ENCODE measurements around the gene GALNT16. TPM values are rescaled to one million over a fixed set of nuclear protein-coding genes. Genes with fewer than 3 reads are reported as not detected.

Gene GALNT16
- total and polyA plus RNA-seq, 3 donors from 2014 or later: 5.6 to 11.1 (median 6.3) TPM

GRCh38 chr14:69313176-69313575 is 53.2 kb downstream of the GALNT16 start:
- TF ChIP-seq POLR2A (IDR thresholded peaks at IDR 0.05): no peak
- 73 to 94% methylated on average over 4 to 6 of the region's 6 CpGs for WGBS, 2 donors
- no peak overlapping the region for H3K4me3 ChIP-seq
- no peaks in the 10 kb centered on the region for H3K36me3 ChIP-seq (ENCODE audit: low read depth, missing control alignments)
- peaks cover 8% of the 10 kb centered on the region for H3K4me1 ChIP-seq
- no peak overlapping the region for H3K27ac ChIP-seq
- intact Hi-C loops (cut with DNase I; ENCODE audit: low total_unique reads): no loop called here
- H3K27me3 ChIP-seq: no peaks in the 10 kb centered on the region
- no peaks in the 10 kb centered on the region for H3K9me3 ChIP-seq
- no peak for DNase-seq

DNA sequence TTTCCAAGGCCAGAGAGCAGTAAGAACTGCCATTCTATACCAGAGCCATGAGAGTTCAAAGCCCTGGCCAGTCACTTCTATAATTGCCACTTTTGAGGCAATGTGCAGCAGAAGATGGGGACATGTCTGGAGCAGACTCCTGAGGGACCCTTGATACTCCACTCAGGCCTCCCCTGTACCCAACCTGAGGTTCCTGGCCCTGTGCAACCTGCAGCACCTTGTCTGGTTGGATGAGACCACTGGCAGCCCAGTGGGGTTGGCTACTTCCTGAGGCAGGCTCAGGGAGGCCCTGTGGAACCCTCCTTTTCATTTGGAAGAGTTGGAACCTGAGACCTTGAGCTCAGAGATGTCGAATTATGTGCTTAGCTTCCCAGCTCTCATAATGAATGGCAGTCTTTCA is 54.4 kb downstream of the GALNT16 start:
- WGBS, 2 donors: 35 to 91% methylated on average over 1 of the region's 1 CpG
- TF ChIP-seq POLR2A (IDR thresholded peaks at IDR 0.05) (no peak), CTCF (IDR thresholded peaks at IDR 0.05) (no peak)
- no peaks in the 10 kb centered on the region for H3K27me3 ChIP-seq
- no peaks in the 10 kb centered on the region for H3K36me3 ChIP-seq (ENCODE audit: low read depth, missing control alignments)
- intact Hi-C loops (cut with DNase I; ENCODE audit: low total_unique reads): no loop called here
- no peak overlapping the region for H3K4me3 ChIP-seq
- peaks cover 8% of the 10 kb centered on the region for H3K4me1 ChIP-seq
- H3K27ac ChIP-seq: no peak overlapping the region
- H3K9me3 ChIP-seq: no peaks in the 10 kb centered on the region
- no peak for DNase-seq

DNA sequence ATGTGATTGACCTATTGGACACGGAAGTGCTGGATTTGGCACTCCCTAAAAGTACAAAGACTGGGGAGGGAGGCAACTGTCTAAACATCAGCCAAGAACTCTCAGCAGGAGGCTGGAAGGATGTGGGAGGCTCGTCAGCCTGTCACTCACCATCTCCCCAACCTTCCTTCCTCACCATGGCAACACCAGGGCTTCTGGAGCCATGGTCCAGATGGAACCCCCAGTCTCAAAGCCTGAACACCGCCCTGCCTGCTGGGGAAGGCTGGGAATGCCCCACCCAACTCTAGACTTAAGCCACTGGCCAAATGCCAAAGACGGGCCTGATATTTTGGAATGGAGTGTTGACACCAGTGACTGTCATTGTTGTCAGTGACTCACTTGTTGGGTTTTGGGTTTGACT is 55.3 kb downstream of the GALNT16 start:
- H3K27me3 ChIP-seq: no peaks in the 10 kb centered on the region
- 69 to 83% methylated on average over 4 of the region's 4 CpGs for WGBS, 2 donors
- DNase-seq: no peak
- H3K9me3 ChIP-seq: no peaks in the 10 kb centered on the region
- H3K36me3 ChIP-seq (ENCODE audit: low read depth, missing control alignments): no peaks in the 10 kb centered on the region
- intact Hi-C loops (cut with DNase I; ENCODE audit: low total_unique reads): no loop called here
- H3K27ac ChIP-seq: no peak overlapping the region
- H3K4me3 ChIP-seq: no peak overlapping the region
- peaks cover 8% of the 10 kb centered on the region for H3K4me1 ChIP-seq
- no peak for TF ChIP-seq POLR2A (IDR thresholded peaks at IDR 0.05)
- no peak for TF ChIP-seq CTCF (IDR thresholded peaks at IDR 0.05)

DNA sequence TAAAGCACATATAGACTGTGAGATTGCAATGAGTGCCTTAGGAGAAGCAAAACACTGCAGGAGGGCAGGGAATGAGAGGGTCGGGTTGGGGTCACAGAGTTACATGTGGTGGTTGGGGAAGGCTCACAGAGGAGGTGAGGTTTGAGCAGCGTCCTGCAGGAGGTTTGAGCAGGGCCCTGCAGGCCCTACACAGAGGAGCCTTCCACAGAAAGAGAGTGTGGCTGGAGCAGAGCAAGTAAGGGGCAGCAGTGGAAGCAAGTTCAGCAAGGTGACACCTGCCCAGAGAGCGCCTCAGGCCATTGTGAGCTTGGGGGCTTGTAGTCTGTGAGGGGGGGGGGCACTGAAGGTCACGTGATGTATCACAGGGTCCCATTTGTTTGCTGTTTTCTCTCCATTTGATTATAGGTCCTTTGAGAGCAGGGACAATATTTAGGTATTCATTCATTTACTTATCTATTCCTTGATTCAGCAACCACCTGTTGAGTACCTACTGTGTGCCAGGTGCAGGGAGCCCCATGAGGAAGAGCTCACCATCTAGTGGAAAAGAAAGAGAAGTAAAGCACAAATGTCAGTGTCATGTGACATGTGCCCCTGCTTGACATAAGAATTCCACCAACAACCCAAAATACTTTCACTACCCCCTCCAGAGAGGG is 56.6 kb downstream of the GALNT16 start:
- intact Hi-C loops (cut with DNase I; ENCODE audit: low total_unique reads): no loop called here

More for the DNA sequence above, 56.6 kb downstream of the GALNT16 start:
- TF ChIP-seq POLR2A (IDR thresholded peaks at IDR 0.05) (no peak), CTCF (IDR thresholded peaks at IDR 0.05) (no peak)
- no peaks in the 10 kb centered on the region for H3K27me3 ChIP-seq
- H3K9me3 ChIP-seq: no peaks in the 10 kb centered on the region
- no peak overlapping the region for H3K4me3 ChIP-seq
- H3K27ac ChIP-seq: no peak overlapping the region
- DNase-seq: no peak
- peaks cover 8% of the 10 kb centered on the region for H3K4me1 ChIP-seq
- no peaks in the 10 kb centered on the region for H3K36me3 ChIP-seq (ENCODE audit: low read depth, missing control alignments)
- WGBS, 2 donors: 88 to 89% methylated on average over 4 of the region's 4 CpGs
